B cell (primary cell): ENCODE results near the gene FAM200B. TPM values are rescaled to one million over a fixed set of nuclear protein-coding genes. Genes with fewer than 3 reads are reported as not detected.

Experiments
- ATAC-seq: fragments of 200-7000 bp; cut with Tn5 transposase; one replicate; pipeline ENCODE4 v1.10.0; 2021; ENCODE audit warnings: low read depth, mild to moderate bottlenecking, moderate number of reproducible peaks, moderate library complexity
- CTCF ChIA-PET: fragments of 350-600 bp; sonication (Branson Sonifier 250); formaldehyde crosslinking; loops from one replicate; lab custom pipeline; 2021; ENCODE audit warnings: antibody characterized with exemption, inconsistent platforms; lab: Charles Lee
- POLR2A ChIA-PET: fragments of 350-600 bp; sonication (Branson Sonifier 250); formaldehyde crosslinking; loops from one replicate; lab custom pipeline; 2021; ENCODE audit warnings: antibody characterized with exemption; lab: Charles Lee
- DNase-seq: peaks from one replicate; pipeline ENCODE4 v3.0.0; 2013
- H2AFZ ChIP-seq: 2 replicates; pipeline ENCODE4 v1.6.1; 2012; ENCODE audit warnings: mild to moderate bottlenecking, low read depth, low read length; ENCODE audit not compliant: insufficient read depth, poor library complexity, severe bottlenecking
- H3K27ac ChIP-seq, 2 donors: 1 replicate in 1 of 2; 2 replicates in 1 of 2; pipeline ENCODE4 v1.5.1; 2012 to 2013; ENCODE audit warnings: low read length in 2 of 2, mild to moderate bottlenecking in 2 of 2, moderate library complexity in 1 of 2
- H3K27me3 ChIP-seq, 4 experiments: fragments of 200-600 bp in 1 of 4; sonication (generic) in 1 of 4; replicated peaks in 1 of 4; 1 replicate in 2 of 4; 2 replicates in 2 of 4; pipeline versions ENCODE4 v1.6.1 to v1.7.0; 2013 to 2016; ENCODE audit warnings: low read length in 3 of 4, mild to moderate bottlenecking in 2 of 4, mixed read lengths in 1 of 4, moderate library complexity in 1 of 4; ENCODE audit not compliant: insufficient read depth in 4 of 4, control insufficient read depth in 3 of 4; ENCODE audit errors: control extremely low read depth in 1 of 4
- H3K36me3 ChIP-seq, 2 experiments: replicated peaks in 1 of 2; 1 replicate in 1 of 2; 2 replicates in 1 of 2; pipeline versions ENCODE4 v1.6.1 to v1.7.1; 2013; ENCODE audit warnings: low read length in 1 of 2; ENCODE audit not compliant: insufficient read depth in 2 of 2, control insufficient read depth in 1 of 2; ENCODE audit errors: control extremely low read depth in 1 of 2, extremely low read depth in 1 of 2
- H3K4me1 ChIP-seq, 2 donors: fragments of 200-600 bp in 1 of 2; sonication (generic) in 1 of 2; 1 replicate in 1 of 2; 2 replicates in 1 of 2; pipeline versions ENCODE4 v1.5.1 to v1.6.1; 2013 to 2017; ENCODE audit warnings: low read length in 2 of 2; ENCODE audit not compliant: control insufficient read depth in 2 of 2, insufficient read depth in 2 of 2
- H3K4me2 ChIP-seq: replicated peaks from 2 replicates; pipeline ENCODE3; 2012; ENCODE audit warnings: mild to moderate bottlenecking, low read depth, low read length; ENCODE audit not compliant: poor library complexity, severe bottlenecking
- H3K4me3 ChIP-seq, 5 experiments: fragments of 200-600 bp in 1 of 5; sonication (generic) in 1 of 5; 1 replicate in 3 of 5; 2 replicates in 2 of 5; pipeline versions ENCODE4 v1.5.1 to v1.7.0; 2011 to 2016; ENCODE audit warnings: low read length in 4 of 5, mild to moderate bottlenecking in 4 of 5, low read depth in 2 of 5, control low read depth in 1 of 5, moderate library complexity in 1 of 5; ENCODE audit not compliant: insufficient read depth in 1 of 5; ENCODE audit errors: control extremely low read depth in 1 of 5, extremely low read depth in 1 of 5
- H3K79me2 ChIP-seq: fragments of 200-600 bp; sonication (generic); one replicate; pipeline ENCODE4 v1.6.0; 2016; ENCODE audit warnings: low read length; ENCODE audit not compliant: control insufficient read depth, insufficient read depth
- H3K9ac ChIP-seq: fragments of 200-600 bp; sonication (generic); 2 replicates; pipeline ENCODE4 v1.6.1; 2017; ENCODE audit warnings: mild to moderate bottlenecking, low read length, moderate library complexity
- H3K9me3 ChIP-seq, 3 donors: one replicate each; pipeline versions ENCODE4 v1.6.1 to v1.7.1; 2013; ENCODE audit warnings: low read length in 2 of 3; ENCODE audit not compliant: control insufficient read depth in 2 of 3, insufficient read depth in 1 of 3; ENCODE audit errors: control extremely low read depth in 1 of 3
- H4K20me1 ChIP-seq: 2 replicates; pipeline ENCODE4 v1.6.0; 2012; ENCODE audit warnings: mild to moderate bottlenecking, low read length; ENCODE audit not compliant: insufficient read depth, control insufficient read depth, poor library complexity, severe bottlenecking
- H3K27ac Mint-ChIP-seq: one replicate; pipeline ENCODE4 v1.8.0; 2021; ENCODE audit warnings: mixed read lengths
- H3K27me3 Mint-ChIP-seq: one replicate; pipeline ENCODE4 v1.8.0; 2021; ENCODE audit warnings: mixed read lengths
- H3K4me1 Mint-ChIP-seq: one replicate; pipeline ENCODE4 v1.8.0; 2021; ENCODE audit warnings: mixed read lengths
- H3K4me3 Mint-ChIP-seq: one replicate; pipeline ENCODE4 v1.8.0; 2021; ENCODE audit warnings: mixed read lengths
- H3K9me3 Mint-ChIP-seq: one replicate; pipeline ENCODE4 v1.8.0; 2022; ENCODE audit warnings: mixed read lengths; ENCODE audit not compliant: insufficient read depth
- EZH2 ChIP-seq: IDR thresholded peaks from 2 replicates; pipeline ENCODE4 v1.6.1; 2012; ENCODE audit warnings: borderline replicate concordance, low read depth, mild to moderate bottlenecking, moderate library complexity, low read length; ENCODE audit not compliant: insufficient read depth, poor library complexity, severe bottlenecking
- WGBS: methylation state at CpG from one replicate; pipeline ENCODE4 v1.1.5; 2013; ENCODE audit warnings: missing lambda C conversion rate; ENCODE audit not compliant: insufficient coverage; 5-methylcytosine and 5-hydroxymethylcytosine counted together
- intact Hi-C: fragments of 100-400 bp; cut with micrococcal nuclease; formaldehyde crosslinking; loops from one replicate; pipeline ENCODE4 v1.10.0; 2022
- polyA minus RNA-seq: library from RNA; depleted of rRNA, polyadenylated mRNA; stranded (reverse); fragments of >200 nt; gene quantifications from 2 replicates; pipeline ENCODE4 v1.2.3, GENCODE V29; 2012
- polyA plus RNA-seq: library from polyadenylated mRNA; depleted of rRNA; stranded (reverse); fragments of >200 nt; gene quantifications from 2 replicates; pipeline ENCODE4 v1.2.3, GENCODE V29; 2012
- total RNA-seq, 2 donors: library from RNA; stranded (reverse); fragments of 120-200 nt in 1 of 2; gene quantifications; 1 replicate in 1 of 2; 2 replicates in 1 of 2; pipeline versions ENCODE4 v1.2.3 to v1.2.4, GENCODE V29; 2013 to 2022
- TF ChIP-seq, protein P1 (sequence below): fragments of 200-600 bp; IDR thresholded peaks from one replicate; pipeline ENCODE4 v1.8.0; 2022; ENCODE audit warnings: antibody characterized with exemption, mild to moderate bottlenecking

Gene FAM200B
- total RNA-seq: 11.0 and 12.1 TPM in 2 replicates
- total RNA-seq (2013): 20.2 TPM
- polyA plus RNA-seq: 10.3 and 13.7 TPM in 2 replicates
- polyA minus RNA-seq: 2.6 and 2.8 TPM in 2 replicates

DNA sequence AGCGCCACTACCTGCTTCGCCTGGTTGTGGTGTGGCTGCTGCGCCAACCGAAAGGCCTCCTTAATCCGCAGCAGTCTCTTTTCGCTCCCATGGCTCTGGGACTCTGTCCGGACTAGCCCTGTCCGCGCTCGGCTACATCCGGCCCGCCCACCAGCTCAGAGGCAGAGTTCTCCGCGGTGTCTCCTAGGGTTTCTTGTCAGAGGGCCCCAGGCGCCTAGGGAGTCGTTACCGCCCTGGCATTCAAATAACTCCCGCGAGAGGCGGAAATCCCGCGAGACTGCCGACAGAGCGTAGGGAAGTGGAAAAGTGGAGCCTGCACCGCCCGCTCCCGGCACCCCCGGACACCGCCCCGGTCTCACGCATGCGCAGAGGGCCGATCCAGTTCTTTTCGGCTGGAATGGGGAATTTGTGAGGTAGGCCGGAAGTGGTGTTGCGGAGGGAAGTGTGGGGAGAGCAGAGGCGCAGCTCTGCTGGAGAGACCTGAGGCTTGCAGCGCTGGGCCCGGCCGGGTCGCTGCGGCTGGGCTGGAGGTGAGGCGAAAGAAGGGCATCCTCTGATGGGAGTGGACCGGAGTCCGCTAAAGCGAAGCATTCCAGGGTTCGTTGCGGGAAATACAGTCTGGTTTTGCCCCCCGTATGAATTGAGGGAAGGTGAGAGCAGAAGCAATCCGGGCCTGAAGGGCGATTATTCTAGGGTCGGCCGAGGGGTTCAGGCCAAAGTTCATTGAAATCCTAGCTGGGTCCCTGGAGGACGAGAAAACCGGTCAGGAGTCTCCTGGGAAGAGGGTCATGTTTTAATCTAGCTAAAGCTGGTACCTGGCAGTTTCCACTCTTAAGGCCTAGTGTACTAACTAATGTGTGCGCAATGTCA, at the start of gene FAM200B:
FAM200B (plus strand) TSS at position 456 of the 870 bp plus-strand sequence. CDS start 5,151 bp downstream, outside the sequence.
- H3K4me1 Mint-ChIP-seq: peaks cover 22% of the 10 kb centered on the region
- intact Hi-C loops: loop anchor here (1.0 to 5.0 kb wide), 4 partner anchors 26 to 678 kb away; partner anchors contain the start of genes FBXL5 and TAPT1
- CTCF ChIA-PET: interaction anchor here (0.9 to 2.1 kb wide), 3 partner anchors 27 to 201 kb away, joined by 3 to 9 read pairs (median 3); partner anchors contain the start of gene FBXL5
- peak within 1 kb of the TSS; percentile 82 for H3K4me2 ChIP-seq
- ATAC-seq (peak; percentile 98), DNase-seq (peak; percentile 96)
- H3K4me1 ChIP-seq: peaks cover 8 to 16% of the 10 kb centered on the region in 2 donors
- no peaks in the 10 kb centered on the region for H4K20me1 ChIP-seq
- H3K36me3 ChIP-seq: peaks cover 2 to 9% of the 10 kb centered on the region in 2 experiments
- H2AFZ ChIP-seq: peak within 1 kb of the TSS; percentile 97
- H3K27me3 Mint-ChIP-seq: no peaks in the 10 kb centered on the region
- no peaks in the 10 kb centered on the region for H3K9me3 ChIP-seq
- peak within 1 kb of the TSS; percentile 83 to 99 (median 89) for H3K4me3 ChIP-seq
- H3K9me3 Mint-ChIP-seq: no peaks in the 10 kb centered on the region
- TF ChIP-seq, protein P1, sequence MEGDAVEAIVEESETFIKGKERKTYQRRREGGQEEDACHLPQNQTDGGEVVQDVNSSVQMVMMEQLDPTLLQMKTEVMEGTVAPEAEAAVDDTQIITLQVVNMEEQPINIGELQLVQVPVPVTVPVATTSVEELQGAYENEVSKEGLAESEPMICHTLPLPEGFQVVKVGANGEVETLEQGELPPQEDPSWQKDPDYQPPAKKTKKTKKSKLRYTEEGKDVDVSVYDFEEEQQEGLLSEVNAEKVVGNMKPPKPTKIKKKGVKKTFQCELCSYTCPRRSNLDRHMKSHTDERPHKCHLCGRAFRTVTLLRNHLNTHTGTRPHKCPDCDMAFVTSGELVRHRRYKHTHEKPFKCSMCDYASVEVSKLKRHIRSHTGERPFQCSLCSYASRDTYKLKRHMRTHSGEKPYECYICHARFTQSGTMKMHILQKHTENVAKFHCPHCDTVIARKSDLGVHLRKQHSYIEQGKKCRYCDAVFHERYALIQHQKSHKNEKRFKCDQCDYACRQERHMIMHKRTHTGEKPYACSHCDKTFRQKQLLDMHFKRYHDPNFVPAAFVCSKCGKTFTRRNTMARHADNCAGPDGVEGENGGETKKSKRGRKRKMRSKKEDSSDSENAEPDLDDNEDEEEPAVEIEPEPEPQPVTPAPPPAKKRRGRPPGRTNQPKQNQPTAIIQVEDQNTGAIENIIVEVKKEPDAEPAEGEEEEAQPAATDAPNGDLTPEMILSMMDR: no peak
- TF ChIP-seq EZH2: no peak
- H3K27me3 ChIP-seq: no peaks in the 10 kb centered on the region
- WGBS: under 1% methylated on average over 55 of the region's 56 CpGs
- peak within 1 kb of the TSS; percentile 98 for H3K9ac ChIP-seq
- peak within 1 kb of the TSS; percentile 68 to 80 for H3K27ac ChIP-seq
- H3K27ac Mint-ChIP-seq: peak within 1 kb of the TSS; percentile 89
- POLR2A ChIA-PET: interaction anchor here (0.6 to 2.3 kb wide), 2 partner anchors 22 to 26 kb away, joined by 3 to 8 read pairs; partner anchors contain the start of gene FBXL5
- peaks cover 24% of the 10 kb centered on the region for H3K79me2 ChIP-seq
- H3K4me3 Mint-ChIP-seq: peak within 1 kb of the TSS; percentile 95
